Measurements from ENCODE around the gene C2CD2.
"Not testable (repeated sequence)": the region's sequence is repeated elsewhere in the genome, so short reads cannot be mapped to it uniquely, and the experiment has no call there.

C2CD2 gene

GRCh38 chr21:41958886-41959563, 5.2 kb upstream of the C2CD2 start:
- DNase-seq (ENCODE audit: low read depth in 2 of 2), result no peak

DNA sequence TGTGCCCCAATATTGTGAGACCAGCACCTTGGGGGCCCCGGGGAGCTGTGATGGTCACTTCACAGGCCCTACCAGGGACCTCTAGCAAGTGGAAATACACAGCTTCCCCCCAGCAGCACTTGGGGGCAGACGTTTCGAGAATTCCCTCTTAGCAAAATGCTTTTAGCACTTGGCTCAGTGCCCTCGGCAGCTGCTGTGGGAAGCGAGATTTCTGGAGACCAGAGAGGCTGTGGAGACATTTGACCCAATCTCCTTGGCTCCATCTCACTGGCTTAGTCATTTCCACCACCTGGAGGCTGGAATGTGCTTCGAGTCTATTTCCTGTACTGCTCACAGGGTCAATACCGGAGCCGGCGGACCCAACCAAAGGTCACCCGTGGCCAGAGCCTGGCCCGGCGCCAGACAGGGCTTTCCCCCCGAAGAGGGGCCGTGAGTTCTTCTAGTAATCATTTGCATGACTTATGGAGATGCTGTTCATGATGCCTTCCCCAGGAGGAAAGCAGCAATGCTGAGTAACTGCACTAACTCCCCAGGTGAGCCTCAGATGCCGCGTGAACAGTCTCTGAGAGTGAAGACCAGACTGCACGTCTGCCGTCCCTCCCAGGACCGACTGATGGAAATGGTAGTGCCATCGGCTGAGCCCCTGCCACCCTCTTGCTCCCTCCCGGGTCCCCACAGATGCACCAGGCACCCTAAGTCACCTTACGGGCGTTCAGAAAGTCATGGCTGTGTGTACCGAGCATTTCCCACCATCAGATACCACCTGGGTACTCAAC, 4.4 kb upstream of the C2CD2 start:
- DNase-seq (ENCODE audit: low read depth in 2 of 2), result no peak

DNA sequence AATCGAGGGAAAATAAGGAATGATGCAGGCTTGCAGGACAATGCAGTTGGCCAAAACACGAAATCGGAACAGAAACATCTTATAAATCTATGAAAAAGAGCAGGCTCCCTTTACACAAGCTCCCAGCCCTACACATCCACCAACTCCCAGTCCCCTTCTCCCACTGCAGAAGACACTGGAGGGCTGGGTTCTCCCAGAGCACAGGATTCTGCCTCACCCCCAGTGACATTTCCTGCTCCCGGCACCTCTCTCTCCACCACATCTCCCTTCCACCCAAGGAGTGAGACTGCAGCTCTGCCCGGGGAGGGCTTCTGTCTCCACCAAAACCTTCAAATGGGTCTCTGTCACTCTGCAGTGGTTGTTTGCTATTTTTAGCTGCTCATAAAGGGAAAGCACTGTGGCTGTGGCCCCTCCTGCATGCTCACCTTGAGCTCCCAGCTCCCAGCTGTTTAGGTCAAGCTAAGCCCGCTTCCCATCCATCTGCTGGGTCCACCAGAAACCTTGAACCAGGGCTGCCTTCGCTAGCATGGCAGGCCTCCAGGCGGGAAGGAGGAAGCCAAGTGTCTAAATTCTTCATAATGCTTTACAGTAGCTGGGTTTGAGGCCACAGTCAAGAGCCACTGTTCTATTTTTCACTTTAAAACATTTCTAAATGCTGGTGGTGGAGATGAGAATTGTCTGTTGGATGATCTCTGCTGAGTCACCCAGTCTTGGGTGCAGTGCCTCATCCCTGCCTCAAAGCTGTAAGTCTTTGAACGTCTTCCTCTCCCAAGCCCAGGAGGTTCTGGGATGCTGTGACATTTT, 3.3 kb upstream of the C2CD2 start:
- no peak for DNase-seq (ENCODE audit: low read depth in 2 of 2)

- no peak for DNase-seq (ENCODE audit: low read depth in 2 of 2)
Observed at GRCh38 chr21:41955516-41955915, 1.7 kb upstream of the C2CD2 start.

DNA sequence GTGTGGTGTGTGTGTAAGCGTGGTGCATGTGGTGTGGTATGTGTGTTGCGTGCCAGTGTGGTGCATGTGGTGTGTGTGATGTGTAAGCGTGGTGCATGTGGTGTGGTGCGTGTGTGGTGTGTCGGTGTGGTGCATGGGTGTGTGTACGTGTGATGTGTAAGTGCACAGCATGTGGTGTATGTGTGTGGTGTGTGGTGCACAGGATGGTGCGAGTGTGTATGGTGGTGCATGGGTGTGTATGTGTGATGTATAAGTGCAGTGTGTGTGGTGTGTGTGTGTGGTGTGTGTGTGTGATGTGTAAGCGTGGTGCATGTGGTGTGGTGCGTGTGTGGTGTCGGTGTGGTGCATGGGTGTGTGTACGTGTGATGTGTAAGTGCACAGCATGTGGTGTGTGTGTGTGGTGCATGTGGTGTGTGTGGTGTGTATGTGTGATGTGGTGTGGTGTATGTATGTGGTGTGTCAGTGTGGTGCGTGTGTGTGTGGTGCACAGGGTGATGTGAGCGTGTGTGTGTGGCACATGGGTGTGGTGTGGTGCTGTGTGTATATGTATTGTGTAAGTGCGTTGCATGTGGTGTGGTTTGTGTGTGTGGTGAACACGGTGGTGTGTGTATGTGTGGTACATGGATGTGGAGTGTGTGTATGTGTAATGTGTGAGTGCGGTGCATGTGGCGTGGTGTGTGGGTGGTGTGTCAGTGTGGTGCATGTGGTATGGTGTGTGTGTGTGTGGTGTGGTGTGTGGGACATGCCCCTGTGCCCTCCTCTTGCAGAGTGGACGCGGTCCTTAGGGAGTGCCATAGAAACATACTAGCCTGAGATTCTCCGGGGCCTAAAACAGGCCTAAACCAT, 1.1 kb upstream of the C2CD2 start:
- DNase-seq (ENCODE audit: low read depth in 2 of 2), result no peak

- no peak for DNase-seq (ENCODE audit: low read depth in 2 of 2)
Observed at GRCh38 chr21:41953249-41953830, 478 bp downstream of the C2CD2 start.

DNA sequence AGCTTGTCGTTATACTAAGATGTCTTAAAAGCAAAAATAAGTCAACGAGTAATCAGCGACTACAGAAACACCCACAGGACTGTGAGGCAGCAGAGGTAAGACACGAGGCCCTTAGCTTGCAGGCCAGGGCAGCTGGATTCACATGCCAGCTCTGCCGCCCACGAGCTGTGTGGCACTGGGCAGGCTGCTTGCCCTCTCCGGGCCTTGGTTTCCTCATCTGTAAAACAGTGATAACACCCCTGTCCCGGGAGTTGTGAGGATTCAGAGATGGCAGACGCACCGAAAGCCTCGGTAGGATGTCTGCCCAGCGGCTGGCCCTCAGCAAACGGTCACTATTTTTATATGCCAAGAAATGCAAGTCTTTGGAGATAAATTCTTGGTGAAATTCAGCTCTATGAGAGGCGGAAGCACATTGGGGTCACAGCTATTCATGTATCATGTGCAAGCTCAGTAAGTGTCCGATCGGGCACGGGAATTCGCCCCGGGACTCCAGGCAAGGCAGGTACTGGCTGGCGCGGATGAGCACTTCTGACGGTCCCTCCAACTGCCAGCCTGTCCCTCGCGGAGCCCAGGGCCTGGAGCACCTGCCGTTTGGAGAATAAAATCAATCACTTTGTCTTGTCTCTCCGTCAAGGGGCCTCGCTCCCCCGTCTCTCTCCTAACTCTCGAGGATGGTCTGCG, 1.1 kb downstream of the C2CD2 start:
- DNase-seq (ENCODE audit: low read depth in 2 of 2), result no peak

DNA sequence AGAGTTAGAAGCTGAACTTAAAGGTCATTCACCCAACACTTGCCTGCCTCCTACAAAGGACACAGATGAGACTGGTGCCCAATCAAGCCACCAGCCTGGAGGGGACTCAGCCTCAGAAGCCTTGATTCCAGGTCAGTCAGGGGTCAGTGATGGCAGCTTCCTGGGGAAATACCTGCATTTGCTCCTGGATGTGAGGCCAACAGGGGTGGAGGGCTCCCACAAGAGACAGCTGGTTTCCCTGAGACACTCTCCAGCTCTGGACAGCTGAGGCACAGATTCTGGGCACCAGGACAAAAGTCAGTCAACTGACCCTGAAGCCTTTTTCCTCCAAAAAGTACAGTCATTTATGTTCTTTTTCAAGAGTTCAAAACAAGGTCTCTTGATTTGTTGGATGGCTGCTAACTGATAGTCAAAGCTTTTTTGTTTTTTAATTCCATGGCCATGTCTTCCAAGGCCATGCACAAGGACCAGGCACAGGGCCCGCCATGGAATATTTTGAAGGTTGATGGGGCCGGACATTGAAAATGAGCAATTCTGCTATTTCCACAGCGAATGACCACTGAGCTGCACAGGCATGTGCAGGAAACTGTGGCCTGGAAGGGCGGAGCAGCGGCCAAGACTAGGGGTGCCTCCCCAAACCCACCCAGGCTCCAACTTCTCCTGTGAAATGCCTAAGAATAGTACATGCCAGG, 1.8 kb downstream of the C2CD2 start:
- DNase-seq (ENCODE audit: low read depth in 2 of 2), result no peak

DNA sequence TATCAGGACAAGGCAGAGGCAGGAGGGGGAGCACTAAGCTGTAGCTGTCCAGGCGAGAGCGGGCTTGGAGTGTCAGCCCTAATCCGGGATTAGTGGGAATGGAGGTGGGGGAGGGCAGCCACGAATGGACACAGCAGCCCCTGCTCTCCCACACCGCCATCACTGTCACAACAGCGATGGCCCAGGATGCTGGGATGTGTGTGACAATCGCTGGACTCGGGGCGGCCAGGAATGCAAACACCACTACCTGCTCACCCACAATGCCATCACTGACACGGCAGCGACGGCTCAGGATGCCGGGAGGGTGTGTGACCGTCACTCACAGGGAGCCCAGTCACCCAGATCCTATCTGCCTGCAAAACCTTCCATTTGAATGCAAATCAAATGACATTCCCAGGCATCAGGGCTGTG, 2.9 kb downstream of the C2CD2 start:
- DNase-seq (ENCODE audit: low read depth in 2 of 2), result no peak

GRCh38 chr21:41949631-41950030, 4.2 kb downstream of the C2CD2 start:
- not testable (repeated sequence) for DNase-seq (ENCODE audit: low read depth in 2 of 2)

GRCh38 chr21:41948901-41949300, 4.9 kb downstream of the C2CD2 start:
- no peak for DNase-seq (ENCODE audit: low read depth in 2 of 2)

DNA sequence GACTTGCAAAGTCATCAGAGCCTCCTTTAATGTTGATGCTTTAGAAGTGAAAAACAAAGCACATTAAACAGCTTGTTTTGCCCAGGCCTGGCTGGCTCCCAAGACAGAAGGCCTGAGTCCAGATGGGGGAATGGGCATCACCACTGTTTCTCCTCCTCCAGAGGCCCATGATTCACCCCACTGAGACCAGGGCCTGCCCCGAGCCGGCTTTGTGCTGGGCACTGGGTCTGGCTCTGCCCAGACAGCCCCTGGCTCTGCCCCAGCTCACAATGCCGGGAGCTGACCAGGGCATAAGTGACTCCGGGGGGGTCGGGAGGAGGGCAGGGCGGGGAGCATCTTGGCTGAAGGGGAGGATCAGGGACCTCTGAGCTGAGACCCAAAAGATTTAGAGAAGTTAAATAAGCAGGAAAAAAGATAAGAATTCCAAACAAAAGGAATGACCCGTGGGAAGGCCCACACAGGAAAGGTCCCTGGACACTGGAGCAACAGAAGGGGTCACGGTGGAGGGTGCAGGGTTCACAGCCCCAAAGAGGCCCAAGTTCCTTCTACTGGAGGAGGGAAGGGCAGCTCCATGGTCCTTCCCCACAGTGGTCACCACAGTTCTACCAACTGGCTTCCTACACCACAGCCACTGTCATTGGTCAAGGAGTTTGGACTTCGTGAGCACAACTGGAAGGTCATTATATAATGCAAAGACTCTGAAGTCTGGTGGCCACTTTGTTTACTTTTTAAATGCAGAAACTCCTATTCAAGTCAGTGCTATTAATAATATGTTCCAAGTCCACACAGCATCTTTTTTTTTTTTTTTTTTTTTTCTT, 5.5 kb downstream of the C2CD2 start:
- DNase-seq (ENCODE audit: low read depth in 2 of 2), result no peak

DNA sequence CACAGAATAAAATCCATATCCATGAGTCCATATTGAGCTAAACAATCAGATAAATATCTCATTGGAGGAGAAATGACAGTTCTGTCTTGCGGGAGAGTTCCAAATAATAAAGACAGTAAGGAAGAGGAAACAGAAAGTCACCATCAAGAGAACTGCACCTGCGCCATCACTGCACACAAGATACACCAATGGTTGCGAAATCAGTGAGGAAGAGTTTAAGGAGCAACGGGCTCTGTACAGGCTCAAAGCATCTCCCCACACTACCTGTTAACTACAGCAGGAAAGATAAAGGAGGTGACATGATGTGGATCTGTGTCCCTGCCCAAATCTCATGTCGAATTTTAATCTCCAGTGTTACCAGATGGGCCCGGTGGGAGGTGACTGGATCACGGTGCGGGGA, 7.8 kb downstream of the C2CD2 start:
- DNase-seq (ENCODE audit: low read depth in 2 of 2), result no peak

GRCh38 chr21:41943851-41944250, 10.0 kb downstream of the C2CD2 start:
- DNase-seq (ENCODE audit: low read depth in 2 of 2), result no peak

DNA sequence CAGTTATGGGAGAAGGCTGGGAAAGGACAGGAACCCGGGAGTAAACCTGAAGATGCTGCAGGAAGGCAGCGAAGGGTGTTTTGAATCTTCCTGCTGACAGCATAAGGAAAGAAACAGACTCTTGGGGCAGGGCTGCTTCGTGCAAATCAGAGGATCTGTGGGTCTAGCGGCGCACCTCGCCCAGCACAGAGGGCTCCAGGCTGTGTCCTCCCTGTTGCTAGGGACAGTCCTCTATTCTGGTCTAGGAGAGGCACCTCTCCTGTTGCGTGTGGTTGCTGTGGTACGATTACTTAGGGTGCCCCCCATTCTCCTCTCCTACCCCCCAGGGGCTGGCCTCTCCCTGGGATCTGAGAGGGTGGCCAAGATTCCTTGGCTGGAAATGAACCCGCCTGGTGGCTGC, 11.4 kb downstream of the C2CD2 start:
- DNase-seq (ENCODE audit: low read depth in 2 of 2), result no peak

- no peak for DNase-seq (ENCODE audit: low read depth in 2 of 2)
Observed at GRCh38 chr21:41941941-41942340, 11.9 kb downstream of the C2CD2 start.

DNA sequence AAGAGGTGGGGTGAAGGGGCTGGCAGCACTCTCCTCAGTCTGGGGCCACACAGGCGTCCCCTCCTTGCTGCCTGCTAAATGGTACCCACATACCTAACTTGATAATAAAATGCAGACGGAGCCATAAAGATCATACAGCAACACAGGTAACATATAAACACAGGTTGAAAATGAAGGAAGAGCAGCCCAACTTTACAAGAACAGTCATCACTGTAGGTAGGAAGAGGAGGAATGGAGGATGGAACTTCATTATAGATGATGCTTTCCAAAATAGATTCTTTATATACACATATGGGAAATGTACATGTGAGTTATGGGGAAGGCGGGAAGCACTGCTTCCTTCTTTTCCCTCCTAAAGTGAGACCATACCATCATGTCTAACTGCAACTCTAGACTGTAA, 13.4 kb downstream of the C2CD2 start:
- DNase-seq (ENCODE audit: low read depth in 2 of 2), result no peak

DNA sequence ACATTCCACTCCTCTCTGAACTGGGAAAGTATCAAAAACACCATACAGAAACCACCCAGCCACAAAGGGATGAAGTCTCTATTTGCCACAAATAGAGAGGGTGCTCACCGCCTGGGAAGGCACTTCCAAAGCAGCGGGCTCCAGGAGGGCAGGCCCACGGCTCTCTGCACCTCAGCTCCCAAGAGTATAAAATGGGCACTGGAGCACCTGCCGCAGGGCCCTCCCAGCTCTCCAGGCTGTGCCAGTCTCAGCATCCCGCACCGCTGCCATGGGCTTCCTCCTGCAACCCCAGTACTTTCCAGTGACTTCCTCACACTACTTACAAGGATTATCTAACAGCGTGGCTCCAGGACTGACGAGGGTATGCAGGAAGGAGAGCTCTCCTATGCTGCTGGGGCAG, 14.4 kb downstream of the C2CD2 start:
- no peak for DNase-seq (ENCODE audit: low read depth in 2 of 2)
